IgD-negative memory B cell (primary cell): ENCODE measurements around the gene WDR86. TPM values are rescaled to one million over a fixed set of nuclear protein-coding genes. Genes with fewer than 3 reads are reported as not detected.

Experiments
- H3K27ac Mint-ChIP-seq, 3 donors: one replicate each; pipeline ENCODE4 v1.8.0; 2020 to 2022; ENCODE audit warnings: mild to moderate bottlenecking in 3 of 3, mixed read lengths in 3 of 3, moderate library complexity in 1 of 3
- H3K27me3 Mint-ChIP-seq: one replicate; pipeline ENCODE4 v1.8.0; 2021; ENCODE audit warnings: mixed read lengths
- H3K36me3 Mint-ChIP-seq: one replicate; pipeline ENCODE4 v1.8.0; 2020; ENCODE audit warnings: mild to moderate bottlenecking, mixed read lengths
- H3K4me1 Mint-ChIP-seq, 3 donors: one replicate each; pipeline ENCODE4 v1.8.0; 2020 to 2022; ENCODE audit warnings: mixed read lengths in 3 of 3, mild to moderate bottlenecking in 1 of 3
- H3K4me3 Mint-ChIP-seq, 4 donors: one replicate each; pipeline ENCODE4 v1.8.0; 2020 to 2022; ENCODE audit warnings: mild to moderate bottlenecking in 4 of 4, mixed read lengths in 4 of 4, moderate library complexity in 3 of 4
- H3K9me3 Mint-ChIP-seq, 3 donors: one replicate each; pipeline ENCODE4 v1.8.0; 2020 to 2021; ENCODE audit warnings: mixed read lengths in 3 of 3, mild to moderate bottlenecking in 1 of 3
- polyA plus RNA-seq: library from polyadenylated mRNA; unstranded; fragments of 300-500 nt; fragmentation: Illumina TruSeq; gene quantifications from one replicate; pipeline ENCODE4 v1.2.3, GENCODE V29; 2021

Gene WDR86
- polyA plus RNA-seq, 1 donor from 2014 or later = 0.54 TPM

GRCh38 chr7:151342102-151342646, 67.7 kb downstream of the WDR86 start:
- H3K36me3 Mint-ChIP-seq = no peaks in the 10 kb centered on the region
- H3K4me3 Mint-ChIP-seq = peak overlapping the region; percentile 84 to 96 (median 95)
- H3K9me3 Mint-ChIP-seq = peaks cover 0 to 4% (median 0%) of the 10 kb centered on the region in 3 donors
- H3K27ac Mint-ChIP-seq = peak overlapping the region; percentile 86 to 94 (median 93)
- H3K27me3 Mint-ChIP-seq = no peaks in the 10 kb centered on the region
- peaks cover 17 to 28% (median 26%) of the 10 kb centered on the region in 3 donors for H3K4me1 Mint-ChIP-seq

- Mint-ChIP-seq H3K4me3 (peak within 1 kb of the TSS; percentile 84 to 96 (median 95)), H3K4me1 (peaks cover 17 to 28% (median 24%) of the 10 kb centered on the region in 3 donors), H3K36me3 (no peaks in the 10 kb centered on the region), H3K9me3 (peaks cover 0 to 4% (median 0%) of the 10 kb centered on the region in 3 donors), H3K27ac (peak within 1 kb of the TSS; percentile 86 to 95 (median 94)), H3K27me3 (no peaks in the 10 kb centered on the region)
Observed at GRCh38 chr7:151341357-151342101, 68.3 kb downstream of the WDR86 start, which contains the start of gene NUB1. Gene NUB1 (plus strand): TSS chr7:151341812. CDS start chr7:151345350, 3,538 bp downstream.

GRCh38 chr7:151340794-151341356, 69.0 kb downstream of the WDR86 start:
- Mint-ChIP-seq H3K9me3 (peaks cover 0 to 4% (median 0%) of the 10 kb centered on the region in 3 donors), H3K36me3 (no peaks in the 10 kb centered on the region), H3K4me1 (peaks cover 23 to 27% (median 27%) of the 10 kb centered on the region in 3 donors), H3K27ac (peak overlapping the region; percentile 86 to 95 (median 94)), H3K4me3 (peak overlapping the region; percentile 72 to 96 (median 92)), H3K27me3 (no peaks in the 10 kb centered on the region)

GRCh38 chr7:151339651-151340382, 70.0 kb downstream of the WDR86 start:
- no peaks in the 10 kb centered on the region for H3K27me3 Mint-ChIP-seq
- peaks cover 0 to 4% (median 0%) of the 10 kb centered on the region in 3 donors for H3K9me3 Mint-ChIP-seq
- H3K4me3 Mint-ChIP-seq = peak overlapping the region; percentile 40 to 96 (median 72)
- peak overlapping the region; percentile 86 to 95 (median 94) for H3K27ac Mint-ChIP-seq
- H3K4me1 Mint-ChIP-seq = peaks cover 22% of the 10 kb centered on the region in 3 donors
- H3K36me3 Mint-ChIP-seq = no peaks in the 10 kb centered on the region

- H3K36me3 Mint-ChIP-seq = no peaks in the 10 kb centered on the region
- no peak overlapping the region for H3K27ac Mint-ChIP-seq
- H3K4me3 Mint-ChIP-seq = peak overlapping the region in 1 of 4 donors; percentile 96
- no peaks in the 10 kb centered on the region for H3K27me3 Mint-ChIP-seq
- peaks cover 22 to 24% (median 22%) of the 10 kb centered on the region in 3 donors for H3K4me1 Mint-ChIP-seq
- peaks cover 0 to 4% (median 0%) of the 10 kb centered on the region in 3 donors for H3K9me3 Mint-ChIP-seq
Observed at GRCh38 chr7:151338809-151339208, 71.0 kb downstream of the WDR86 start.

GRCh38 chr7:151337346-151337745, 72.5 kb downstream of the WDR86 start:
- no peak overlapping the region for H3K27ac Mint-ChIP-seq
- H3K9me3 Mint-ChIP-seq = peaks cover 0 to 4% (median 0%) of the 10 kb centered on the region in 3 donors
- H3K4me3 Mint-ChIP-seq = no peak overlapping the region
- no peaks in the 10 kb centered on the region for H3K36me3 Mint-ChIP-seq
- peaks cover 18 to 24% (median 19%) of the 10 kb centered on the region in 3 donors for H3K4me1 Mint-ChIP-seq
- no peaks in the 10 kb centered on the region for H3K27me3 Mint-ChIP-seq

- Mint-ChIP-seq H3K9me3 (peaks cover 0 to 4% (median 0%) of the 10 kb centered on the region in 3 donors), H3K27me3 (no peaks in the 10 kb centered on the region), H3K4me1 (peaks cover 16 to 24% (median 18%) of the 10 kb centered on the region in 3 donors), H3K27ac (no peak overlapping the region), H3K36me3 (no peaks in the 10 kb centered on the region), H3K4me3 (no peak overlapping the region)
Observed at GRCh38 chr7:151336027-151336708, 73.7 kb downstream of the WDR86 start.

GRCh38 chr7:151334628-151335027, 75.2 kb downstream of the WDR86 start:
- Mint-ChIP-seq H3K9me3 (peaks cover 0 to 4% (median 0%) of the 10 kb centered on the region in 3 donors), H3K27ac (no peak overlapping the region)

More at GRCh38 chr7:151334628-151335027, 75.2 kb downstream of the WDR86 start:
- Mint-ChIP-seq H3K4me1 (peaks cover 2 to 11% (median 6%) of the 10 kb centered on the region in 3 donors), H3K27me3 (no peaks in the 10 kb centered on the region), H3K4me3 (no peak overlapping the region), H3K36me3 (no peaks in the 10 kb centered on the region)

Other genes starting within 250 kb of the WDR86 start
- gene GBX1, start 242.3 kb downstream of the WDR86 start, polyA plus RNA-seq = not detected
- gene ASB10, start 222.8 kb downstream of the WDR86 start, polyA plus RNA-seq = not detected
- gene H2BK1, start 199.6 kb downstream of the WDR86 start, polyA plus RNA-seq = not detected
- 34.2 TPM for gene ABCF2, start 182.8 kb downstream of the WDR86 start, polyA plus RNA-seq
- 25.4 TPM for gene CHPF2, start 177.6 kb downstream of the WDR86 start, polyA plus RNA-seq
- 1.1 TPM for gene SMARCD3, start 161.3 kb downstream of the WDR86 start, polyA plus RNA-seq
- gene NUB1, start 68.2 kb downstream of the WDR86 start, polyA plus RNA-seq = 82.8 TPM
- gene CRYGN, start 30.1 kb upstream of the WDR86 start, polyA plus RNA-seq = not detected
- 34.3 TPM for gene RHEB, start 109.9 kb upstream of the WDR86 start, polyA plus RNA-seq